Ovary (tissue), 3 donors: Measurements from ENCODE around the gene NRXN3.

ENCODE experiments used
- POLR2A ChIP-seq: fragments of 450-650 bp; IDR thresholded peaks from one replicate; pipeline ENCODE4 v1.6.1; 2017; ENCODE audit warnings: antibody characterized with exemption, mild to moderate bottlenecking, moderate library complexity
- TF ChIP-seq, protein P1 (sequence below), 3 donors: fragments of 450-650 bp in 2 of 3; fragments of 200-600 bp in 1 of 3; IDR thresholded peaks; one replicate each; pipeline versions ENCODE4 v1.5.1 to v1.8.0; 2016 to 2022; ENCODE audit warnings: antibody characterized with exemption in 3 of 3, mild to moderate bottlenecking in 1 of 3
- donor health status: DM: no; HTN: no; CAD: no.

DNA sequence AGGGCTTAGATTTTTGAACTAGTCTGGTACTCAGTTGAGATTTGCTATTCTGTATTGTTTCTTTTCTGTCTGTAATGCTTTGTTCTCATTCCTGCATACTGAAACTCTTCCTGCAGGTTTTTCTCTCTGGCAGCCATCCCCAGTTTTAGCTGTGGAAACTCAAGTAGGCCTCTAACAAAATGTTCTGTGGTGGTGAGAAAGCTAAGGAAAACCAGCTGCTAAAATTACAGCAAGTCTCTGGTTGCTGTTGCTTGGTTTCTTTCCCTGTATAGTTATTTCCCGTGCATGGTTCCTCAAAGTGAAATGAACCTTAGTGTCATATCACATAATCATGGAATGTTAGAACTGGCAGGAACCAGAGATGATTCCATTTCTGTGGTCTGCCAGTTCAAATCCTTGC is 442.5 kb downstream of the NRXN3 start:
- TF ChIP-seq, protein P1, sequence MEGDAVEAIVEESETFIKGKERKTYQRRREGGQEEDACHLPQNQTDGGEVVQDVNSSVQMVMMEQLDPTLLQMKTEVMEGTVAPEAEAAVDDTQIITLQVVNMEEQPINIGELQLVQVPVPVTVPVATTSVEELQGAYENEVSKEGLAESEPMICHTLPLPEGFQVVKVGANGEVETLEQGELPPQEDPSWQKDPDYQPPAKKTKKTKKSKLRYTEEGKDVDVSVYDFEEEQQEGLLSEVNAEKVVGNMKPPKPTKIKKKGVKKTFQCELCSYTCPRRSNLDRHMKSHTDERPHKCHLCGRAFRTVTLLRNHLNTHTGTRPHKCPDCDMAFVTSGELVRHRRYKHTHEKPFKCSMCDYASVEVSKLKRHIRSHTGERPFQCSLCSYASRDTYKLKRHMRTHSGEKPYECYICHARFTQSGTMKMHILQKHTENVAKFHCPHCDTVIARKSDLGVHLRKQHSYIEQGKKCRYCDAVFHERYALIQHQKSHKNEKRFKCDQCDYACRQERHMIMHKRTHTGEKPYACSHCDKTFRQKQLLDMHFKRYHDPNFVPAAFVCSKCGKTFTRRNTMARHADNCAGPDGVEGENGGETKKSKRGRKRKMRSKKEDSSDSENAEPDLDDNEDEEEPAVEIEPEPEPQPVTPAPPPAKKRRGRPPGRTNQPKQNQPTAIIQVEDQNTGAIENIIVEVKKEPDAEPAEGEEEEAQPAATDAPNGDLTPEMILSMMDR (IDR thresholded peaks at IDR 0.05), result no peak
- TF ChIP-seq POLR2A, result no peak
